Loucy (cell line): ENCODE data around the gene ADARB1.

Source experiments
- H2AFZ ChIP-seq: fragments of 200-600 bp; sonication (generic); 2 replicates; pipeline ENCODE4 v1.6.0; 2016; ENCODE audit warnings: antibody characterized with exemption, mild to moderate bottlenecking, low read length, moderate library complexity
- H3F3A ChIP-seq: fragments of 200-600 bp; 2 replicates; pipeline ENCODE4 v1.6.0; 2016; ENCODE audit warnings: antibody characterized with exemption, low read depth, mild to moderate bottlenecking
- H3K27me3 ChIP-seq: fragments of 200-600 bp; sonication (generic); 2 replicates; pipeline ENCODE4 v1.6.1; 2014; ENCODE audit warnings: low read length, mild to moderate bottlenecking; ENCODE audit not compliant: insufficient read depth, poor library complexity, severe bottlenecking
- H3K36me3 ChIP-seq: fragments of 200-600 bp; sonication (generic); 2 replicates; pipeline ENCODE4 v1.6.1; 2016; ENCODE audit warnings: low read length; ENCODE audit not compliant: insufficient read depth
- H3K4me1 ChIP-seq: fragments of 200-600 bp; sonication (generic); 2 replicates; pipeline ENCODE4 v1.5.1; 2014; ENCODE audit warnings: low read length, mild to moderate bottlenecking; ENCODE audit not compliant: insufficient read depth, poor library complexity, severe bottlenecking
- H3K4me2 ChIP-seq: fragments of 200-600 bp; sonication (generic); 2 replicates; pipeline ENCODE4 v1.6.0; 2014; ENCODE audit warnings: antibody characterized with exemption, low read length, low read depth, mild to moderate bottlenecking; ENCODE audit not compliant: poor library complexity, severe bottlenecking
- H3K4me3 ChIP-seq: fragments of 200-600 bp; sonication (generic); 2 replicates; pipeline ENCODE4 v1.5.1; 2014; ENCODE audit warnings: low read length, mild to moderate bottlenecking, mixed read lengths; ENCODE audit not compliant: poor library complexity, severe bottlenecking
- H3K79me2 ChIP-seq: fragments of 200-600 bp; sonication (generic); 2 replicates; pipeline ENCODE4 v1.6.1; 2014; ENCODE audit warnings: low read length; ENCODE audit not compliant: insufficient read depth
- H3K9ac ChIP-seq: fragments of 200-600 bp; sonication (generic); 2 replicates; pipeline ENCODE4 v1.6.0; 2014; ENCODE audit warnings: mild to moderate bottlenecking, low read depth, low read length, moderate library complexity; ENCODE audit not compliant: poor library complexity, severe bottlenecking
- H3K9me2 ChIP-seq: fragments of 200-600 bp; sonication (generic); replicated peaks from 2 replicates; pipeline ENCODE4 v1.6.1; 2016; ENCODE audit warnings: low read depth, low read length, mixed read lengths
- H3K9me3 ChIP-seq: fragments of 200-600 bp; sonication (generic); 2 replicates; pipeline ENCODE4 v1.6.1; 2014; ENCODE audit warnings: mild to moderate bottlenecking, antibody characterized with exemption, low read length, low read depth; ENCODE audit not compliant: insufficient read depth
- H4K20me1 ChIP-seq: fragments of 200-600 bp; sonication (generic); 2 replicates; pipeline ENCODE4 v1.6.0; 2014; ENCODE audit warnings: antibody characterized with exemption, low read length, mild to moderate bottlenecking; ENCODE audit not compliant: insufficient read depth, poor library complexity, severe bottlenecking
- CTCF ChIP-seq: fragments of 200-600 bp; sonication (generic); conservative IDR thresholded peaks from 2 replicates; pipeline ENCODE4 v1.5.1; 2014; ENCODE audit warnings: mild to moderate bottlenecking, antibody characterized with exemption, low read length
- EZH2phosphoT487 ChIP-seq: fragments of 200-600 bp; IDR thresholded peaks from 2 replicates; pipeline ENCODE4 v1.6.1; 2018; ENCODE audit warnings: antibody characterized with exemption, mild to moderate bottlenecking, moderate library complexity, borderline replicate concordance

ADARB1 gene

DNA sequence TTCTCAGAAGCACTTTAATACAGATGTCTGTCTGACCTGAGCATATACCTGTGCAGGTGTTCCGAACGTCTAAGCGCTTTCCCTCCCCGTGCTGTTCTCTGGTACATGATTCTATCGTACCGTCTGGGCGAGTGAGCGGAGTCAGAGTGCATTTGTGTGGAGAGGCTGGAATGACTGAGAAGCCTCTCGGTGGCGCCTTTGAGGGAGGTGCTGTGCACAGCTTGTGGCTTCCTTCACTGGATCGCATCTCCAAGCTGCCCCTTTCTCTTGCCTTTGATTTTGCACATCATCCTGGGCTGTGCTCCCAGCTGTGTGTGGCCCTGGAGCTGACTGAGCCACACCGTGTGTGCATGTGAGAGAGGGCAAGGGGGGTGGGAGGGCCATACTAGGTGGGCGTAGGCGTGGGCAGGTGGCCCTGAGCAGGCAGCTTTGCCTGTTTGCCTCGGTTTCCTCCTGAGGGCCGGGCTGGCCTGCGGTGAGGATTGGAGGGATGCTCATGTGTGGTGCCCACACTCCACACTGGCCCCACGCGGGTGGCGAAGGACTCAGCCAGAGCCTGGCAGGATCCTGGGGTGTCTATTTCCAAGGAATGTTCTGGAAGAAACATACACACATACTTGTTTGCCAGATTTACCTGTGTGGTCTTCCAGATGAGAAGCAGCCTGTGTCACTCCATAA lies 105.3 kb downstream of the ADARB1 start:
- Histone ChIP-seq H3F3A (no peaks in the 10 kb centered on the region), H3K79me2 (no peaks in the 10 kb centered on the region), H3K27me3 (no peaks in the 10 kb centered on the region), H4K20me1 (no peaks in the 10 kb centered on the region), H3K9me3 (no peaks in the 10 kb centered on the region), H3K9me2 (no peaks in the 10 kb centered on the region), H3K4me2 (no peak overlapping the region), H3K4me3 (no peak overlapping the region), H3K36me3 (peaks cover 20% of the 10 kb centered on the region; the same call in 1 of the 2 replicates), H3K9ac (no peak overlapping the region), H3K4me1 (no peaks in the 10 kb centered on the region), H2AFZ (no peak overlapping the region)
- TF ChIP-seq CTCF = no peak
- TF ChIP-seq EZH2phosphoT487 = no peak

GRCh38 chr21:45180246-45180599 lies 105.8 kb downstream of the ADARB1 start:
- Histone ChIP-seq H3F3A (no peaks in the 10 kb centered on the region), H4K20me1 (no peaks in the 10 kb centered on the region), H3K9me3 (no peaks in the 10 kb centered on the region), H3K79me2 (no peaks in the 10 kb centered on the region), H3K36me3 (peaks cover 26% of the 10 kb centered on the region; the same call in 1 of the 2 replicates), H3K27me3 (no peaks in the 10 kb centered on the region), H3K4me1 (no peaks in the 10 kb centered on the region), H3K9ac (no peak overlapping the region), H3K4me3 (no peak overlapping the region), H3K9me2 (no peaks in the 10 kb centered on the region), H2AFZ (no peak overlapping the region), H3K4me2 (no peak overlapping the region)
- no peak for TF ChIP-seq CTCF
- no peak for TF ChIP-seq EZH2phosphoT487

GRCh38 chr21:45182958-45183357 lies 108.6 kb downstream of the ADARB1 start:
- H3K4me2 ChIP-seq = no peak overlapping the region
- no peaks in the 10 kb centered on the region for H3K9me2 ChIP-seq
- no peak overlapping the region for H3K4me3 ChIP-seq
- no peaks in the 10 kb centered on the region for H3K79me2 ChIP-seq
- peaks cover 40% of the 10 kb centered on the region for H3K36me3 ChIP-seq
- H3K27me3 ChIP-seq = no peaks in the 10 kb centered on the region
- H3F3A ChIP-seq = no peaks in the 10 kb centered on the region
- H3K9me3 ChIP-seq = peaks cover 15% of the 10 kb centered on the region
- no peak overlapping the region for H3K9ac ChIP-seq
- H2AFZ ChIP-seq = no peak overlapping the region
- no peaks in the 10 kb centered on the region for H3K4me1 ChIP-seq
- TF ChIP-seq EZH2phosphoT487 (no peak), CTCF (no peak)
- no peaks in the 10 kb centered on the region for H4K20me1 ChIP-seq
